Activated CD4-positive, alpha-beta memory T cell treated with anti-CD3 and anti-CD28 coated beads for 36 hours (primary cell): ENCODE data around the gene TC2N. TPM values are rescaled to one million over a fixed set of nuclear protein-coding genes. Genes with fewer than 3 reads are reported as not detected.

Experiments
- CTCF ChIA-PET: fragments of 350-600 bp; sonication (Branson Sonifier 250); formaldehyde crosslinking; loops from one replicate; lab custom pipeline; 2021; ENCODE audit warnings: antibody characterized with exemption, inconsistent platforms; lab: Charles Lee
- POLR2A ChIA-PET: fragments of 350-600 bp; sonication (Branson Sonifier 250); formaldehyde crosslinking; loops from one replicate; lab custom pipeline; 2021; ENCODE audit warnings: antibody characterized with exemption; lab: Charles Lee
- DNase-seq: peaks from one replicate; pipeline ENCODE4 v3.0.0-alpha.2; 2020
- H3K27ac Mint-ChIP-seq: one replicate; pipeline ENCODE4 v1.8.0; 2021; ENCODE audit warnings: mixed read lengths
- H3K27me3 Mint-ChIP-seq: one replicate; pipeline ENCODE4 v1.8.0; 2021; ENCODE audit warnings: mixed read lengths
- H3K36me3 Mint-ChIP-seq: one replicate; pipeline ENCODE4 v1.8.0; 2021; ENCODE audit warnings: mixed read lengths
- H3K4me1 Mint-ChIP-seq: one replicate; pipeline ENCODE4 v1.8.0; 2021; ENCODE audit warnings: low read depth, mixed read lengths
- H3K4me3 Mint-ChIP-seq: one replicate; pipeline ENCODE4 v1.8.0; 2021; ENCODE audit warnings: mild to moderate bottlenecking, mixed read lengths
- H3K9me3 Mint-ChIP-seq: one replicate; pipeline ENCODE4 v1.8.0; 2021; ENCODE audit warnings: mixed read lengths
- intact Hi-C: fragments of 100-400 bp; cut with micrococcal nuclease; formaldehyde crosslinking; loops from one replicate; pipeline ENCODE4 v1.15.1; 2023
- total RNA-seq, 2 experiments: library from RNA; stranded (reverse); gene quantifications; one replicate each; pipeline ENCODE4 v1.2.3, GENCODE V29; 2021

Gene TC2N
- total RNA-seq, 2 experiments from 2014 or later = 44.9 to 46.6 TPM

- Mint-ChIP-seq H3K4me1 (peaks cover 92% of the 10 kb centered on the region), H3K4me3 (peak overlapping the region; percentile 87), H3K36me3 (peaks cover 3% of the 10 kb centered on the region), H3K27me3 (no peaks in the 10 kb centered on the region), H3K27ac (peak overlapping the region; percentile 94), H3K9me3 (no peaks in the 10 kb centered on the region)
- POLR2A ChIA-PET = interaction anchor here (0.9 to 1.9 kb wide), 2 partner anchors 7 to 174 kb away, joined by 4 to 7 read pairs; partner anchors contain the start of gene TRIP11
- peak; percentile 73 for DNase-seq
- CTCF ChIA-PET = interaction anchor here (1.2 to 2.5 kb wide), 2 partner anchors 26 to 30 kb away, joined by 4 to 8 read pairs; no protein-coding TSS in a partner anchor
- intact Hi-C loops = loop anchor here (1.0 to 10.0 kb wide), 6 partner anchors 8 to 1481 kb away; partner anchors contain the start of gene PPP4R3A
Measured at GRCh38 chr14:91866061-91866460, 1.3 kb downstream of the TC2N start.

- peaks cover 89% of the 10 kb centered on the region for H3K4me1 Mint-ChIP-seq
- peaks cover 3% of the 10 kb centered on the region for H3K36me3 Mint-ChIP-seq
- H3K9me3 Mint-ChIP-seq = no peaks in the 10 kb centered on the region
- CTCF ChIA-PET = interaction anchor here (1.6 to 1.8 kb wide), 2 partner anchors 35 to 49 kb away, joined by 3 to 6 read pairs; no protein-coding TSS in a partner anchor
- no peak for DNase-seq
- H3K27me3 Mint-ChIP-seq = no peaks in the 10 kb centered on the region
- intact Hi-C loops = loop anchor here (10.0 kb wide), 2 partner anchors 482 to 1478 kb away; no protein-coding TSS in a partner anchor
- peak overlapping the region; percentile 90 for H3K27ac Mint-ChIP-seq
- POLR2A ChIA-PET = no interaction called here
- peak overlapping the region; percentile 49 for H3K4me3 Mint-ChIP-seq
Measured at GRCh38 chr14:91862417-91862816, 4.9 kb downstream of the TC2N start.

- CTCF ChIA-PET = no interaction called here
- Mint-ChIP-seq H3K36me3 (peaks cover 3% of the 10 kb centered on the region), H3K9me3 (no peaks in the 10 kb centered on the region), H3K4me3 (peak overlapping the region; percentile 76), H3K27me3 (no peaks in the 10 kb centered on the region), H3K27ac (peak overlapping the region; percentile 91), H3K4me1 (peaks cover 86% of the 10 kb centered on the region)
- intact Hi-C loops = loop anchor here (10.0 kb wide), 2 partner anchors 484 to 1476 kb away; no protein-coding TSS in a partner anchor
- no peak for DNase-seq
- POLR2A ChIA-PET = no interaction called here
Measured at GRCh38 chr14:91861091-91861490, 6.2 kb downstream of the TC2N start.

- Mint-ChIP-seq H3K4me3 (no peak overlapping the region), H3K27ac (peak overlapping the region; percentile 91), H3K36me3 (peaks cover 3% of the 10 kb centered on the region), H3K27me3 (no peaks in the 10 kb centered on the region), H3K9me3 (no peaks in the 10 kb centered on the region), H3K4me1 (peaks cover 89% of the 10 kb centered on the region)
- intact Hi-C loops = loop anchor here (10.0 kb wide), 2 partner anchors 485 to 1475 kb away; no protein-coding TSS in a partner anchor
- ChIA-PET POLR2A (interaction anchor here (0.6 kb wide), 2 partner anchors 18 to 707 kb away, joined by 3 read pairs; no protein-coding TSS in a partner anchor), CTCF (interaction anchor here (1.0 kb wide), 1 partner anchor 38 kb away, joined by 4 read pairs; no protein-coding TSS in a partner anchor)
- DNase-seq = no peak
Measured at GRCh38 chr14:91860238-91860637, 7.1 kb downstream of the TC2N start.

- H3K4me3 Mint-ChIP-seq = peak overlapping the region; percentile 49
- DNase-seq = peak; percentile 61
- intact Hi-C loops = loop anchor here (1.0 to 2.0 kb wide), 2 partner anchors 8 to 14 kb away; no protein-coding TSS in a partner anchor
- peaks cover 89% of the 10 kb centered on the region for H3K4me1 Mint-ChIP-seq
- H3K9me3 Mint-ChIP-seq = no peaks in the 10 kb centered on the region
- POLR2A ChIA-PET = interaction anchor here (1.0 to 1.6 kb wide), 4 partner anchors 8 to 53 kb away, joined by 4 to 8 read pairs (median 6); partner anchors contain the start of gene TC2N
- no peaks in the 10 kb centered on the region for H3K27me3 Mint-ChIP-seq
- peaks cover 2% of the 10 kb centered on the region for H3K36me3 Mint-ChIP-seq
- CTCF ChIA-PET = interaction anchor here (1.0 to 1.8 kb wide), 10 partner anchors 8 to 508 kb away, joined by 3 to 9 read pairs (median 4); partner anchors contain the start of gene TC2N
- H3K27ac Mint-ChIP-seq = peak overlapping the region; percentile 78
Measured at GRCh38 chr14:91858536-91859275, 8.6 kb downstream of the TC2N start.

GRCh38 chr14:91857614-91858013 lies 9.7 kb downstream of the TC2N start:
- no peak overlapping the region for H3K4me3 Mint-ChIP-seq
- H3K4me1 Mint-ChIP-seq = peaks cover 86% of the 10 kb centered on the region
- DNase-seq = no peak
- ChIA-PET CTCF (interaction anchor here (1.0 to 1.8 kb wide), 3 partner anchors 12 to 62 kb away, joined by 3 to 9 read pairs (median 3); no protein-coding TSS in a partner anchor), POLR2A (interaction anchor here (1.3 kb wide), 1 partner anchor 12 kb away, joined by 4 read pairs; no protein-coding TSS in a partner anchor)
- H3K36me3 Mint-ChIP-seq = no peaks in the 10 kb centered on the region
- H3K27ac Mint-ChIP-seq = no peak overlapping the region
- H3K27me3 Mint-ChIP-seq = no peaks in the 10 kb centered on the region
- intact Hi-C loops = loop anchor here (1.0 to 2.0 kb wide), 2 partner anchors 9 to 15 kb away; no protein-coding TSS in a partner anchor
- H3K9me3 Mint-ChIP-seq = no peaks in the 10 kb centered on the region

GRCh38 chr14:91854327-91854934 lies 12.9 kb downstream of the TC2N start:
- intact Hi-C loops = no loop called here
- POLR2A ChIA-PET = no interaction called here
- no peaks in the 10 kb centered on the region for H3K9me3 Mint-ChIP-seq
- CTCF ChIA-PET = interaction anchor here (0.6 to 1.5 kb wide), 3 partner anchors 12 to 260 kb away, joined by 3 to 4 read pairs (median 3); no protein-coding TSS in a partner anchor
- peaks cover 3% of the 10 kb centered on the region for H3K36me3 Mint-ChIP-seq
- H3K4me3 Mint-ChIP-seq = no peak overlapping the region
- H3K27ac Mint-ChIP-seq = peak overlapping the region; percentile 60
- DNase-seq = no peak
- H3K27me3 Mint-ChIP-seq = no peaks in the 10 kb centered on the region
- peaks cover 70% of the 10 kb centered on the region for H3K4me1 Mint-ChIP-seq

GRCh38 chr14:91851563-91851962 lies 15.8 kb downstream of the TC2N start:
- intact Hi-C loops = no loop called here
- POLR2A ChIA-PET = no interaction called here
- H3K27me3 Mint-ChIP-seq = no peaks in the 10 kb centered on the region
- CTCF ChIA-PET = no interaction called here
- peak overlapping the region; percentile 16 for H3K27ac Mint-ChIP-seq
- no peak for DNase-seq
- no peaks in the 10 kb centered on the region for H3K9me3 Mint-ChIP-seq
- H3K4me3 Mint-ChIP-seq = no peak overlapping the region
- peaks cover 3% of the 10 kb centered on the region for H3K36me3 Mint-ChIP-seq
- H3K4me1 Mint-ChIP-seq = peaks cover 58% of the 10 kb centered on the region

- no peak for DNase-seq
- CTCF ChIA-PET = no interaction called here
- H3K36me3 Mint-ChIP-seq = peaks cover 3% of the 10 kb centered on the region
- peaks cover 39% of the 10 kb centered on the region for H3K4me1 Mint-ChIP-seq
- intact Hi-C loops = no loop called here
- H3K4me3 Mint-ChIP-seq = no peak overlapping the region
- POLR2A ChIA-PET = no interaction called here
- no peaks in the 10 kb centered on the region for H3K27me3 Mint-ChIP-seq
- no peak overlapping the region for H3K27ac Mint-ChIP-seq
- no peaks in the 10 kb centered on the region for H3K9me3 Mint-ChIP-seq
Measured at GRCh38 chr14:91848504-91849001, 18.8 kb downstream of the TC2N start.

- no peak overlapping the region for H3K4me3 Mint-ChIP-seq
- POLR2A ChIA-PET = no interaction called here
- no peaks in the 10 kb centered on the region for H3K9me3 Mint-ChIP-seq
- intact Hi-C loops = no loop called here
- peaks cover 3% of the 10 kb centered on the region for H3K36me3 Mint-ChIP-seq
- no peak for DNase-seq
- H3K4me1 Mint-ChIP-seq = peaks cover 40% of the 10 kb centered on the region
- no peaks in the 10 kb centered on the region for H3K27me3 Mint-ChIP-seq
- CTCF ChIA-PET = interaction anchor here (0.6 kb wide), 1 partner anchor 45 kb away, joined by 4 read pairs; no protein-coding TSS in a partner anchor
- H3K27ac Mint-ChIP-seq = no peak overlapping the region
Measured at GRCh38 chr14:91847693-91848092, 19.6 kb downstream of the TC2N start.

GRCh38 chr14:91845652-91846051 lies 21.7 kb downstream of the TC2N start:
- H3K27ac Mint-ChIP-seq = no peak overlapping the region
- ChIA-PET POLR2A (interaction anchor here (0.5 to 1.5 kb wide), 3 partner anchors 13 to 340 kb away, joined by 3 to 4 read pairs (median 4); partner anchors contain the start of gene PPP4R3A), CTCF (interaction anchor here (1.7 kb wide), 1 partner anchor 13 kb away, joined by 9 read pairs; no protein-coding TSS in a partner anchor)
- H3K4me3 Mint-ChIP-seq = no peak overlapping the region
- no peaks in the 10 kb centered on the region for H3K27me3 Mint-ChIP-seq
- intact Hi-C loops = no loop called here
- no peaks in the 10 kb centered on the region for H3K36me3 Mint-ChIP-seq
- no peaks in the 10 kb centered on the region for H3K9me3 Mint-ChIP-seq
- DNase-seq = no peak
- peaks cover 38% of the 10 kb centered on the region for H3K4me1 Mint-ChIP-seq
